Kidney capillary endothelial cell (primary cell): ENCODE data around the gene REG3A.

Source experiments
- DNase-seq: peaks from one replicate; pipeline ENCODE4 v3.0.0-alpha.2; 2018; ENCODE audit warnings: low spot score

The REG3A gene

DNA sequence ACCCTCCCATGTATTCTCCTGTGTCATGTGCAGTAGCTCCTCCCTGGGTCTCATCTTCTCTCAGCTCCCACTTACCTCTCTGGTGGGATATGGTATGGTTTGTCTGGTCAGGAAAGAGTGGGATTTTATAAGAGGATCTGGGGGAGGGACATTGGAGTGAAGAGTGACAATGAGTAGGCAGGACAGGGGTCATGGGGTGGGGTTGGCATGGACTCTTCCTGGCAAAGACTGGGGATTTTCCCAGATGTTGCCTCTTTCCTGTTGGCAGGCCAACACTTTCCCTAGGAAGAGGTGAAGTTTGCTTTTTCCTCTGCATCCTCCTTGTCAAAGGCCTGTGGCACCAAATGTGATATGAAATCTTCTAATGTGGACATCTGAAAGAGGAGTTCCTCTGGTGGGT, at the start of gene REG3A:
Gene REG3A, minus strand, starts transcription at position 101 of the 400 bp plus-strand sequence. CDS start 348 bp downstream, outside the sequence.
- no peak for DNase-seq

- no peak for DNase-seq
Observed at GRCh38 chr2:79200762-79201161, 41.2 kb upstream of the REG3A start.

DNA sequence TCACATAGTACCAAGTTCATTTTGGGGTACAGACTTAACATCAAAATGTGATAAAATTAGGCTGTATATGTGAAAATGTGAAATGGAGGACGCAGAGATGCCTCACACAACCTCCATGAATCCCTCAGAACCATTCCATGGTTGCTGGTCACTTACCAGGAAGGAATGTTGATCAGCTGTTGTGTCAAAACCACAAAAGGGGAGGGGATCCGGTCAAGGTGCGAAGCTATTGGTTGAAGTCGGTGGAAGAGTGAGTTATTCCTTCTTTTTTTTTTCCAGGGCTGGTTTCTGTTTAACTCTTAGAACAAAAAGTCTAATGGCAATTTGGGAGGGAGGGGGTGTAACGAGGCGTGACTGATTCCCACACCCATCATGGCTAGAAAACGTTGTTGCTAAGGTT, 32.3 kb upstream of the REG3A start:
- DNase-seq, result no peak

- no peak for DNase-seq
Observed at GRCh38 chr2:79191081-79191480, 31.5 kb upstream of the REG3A start.

DNA sequence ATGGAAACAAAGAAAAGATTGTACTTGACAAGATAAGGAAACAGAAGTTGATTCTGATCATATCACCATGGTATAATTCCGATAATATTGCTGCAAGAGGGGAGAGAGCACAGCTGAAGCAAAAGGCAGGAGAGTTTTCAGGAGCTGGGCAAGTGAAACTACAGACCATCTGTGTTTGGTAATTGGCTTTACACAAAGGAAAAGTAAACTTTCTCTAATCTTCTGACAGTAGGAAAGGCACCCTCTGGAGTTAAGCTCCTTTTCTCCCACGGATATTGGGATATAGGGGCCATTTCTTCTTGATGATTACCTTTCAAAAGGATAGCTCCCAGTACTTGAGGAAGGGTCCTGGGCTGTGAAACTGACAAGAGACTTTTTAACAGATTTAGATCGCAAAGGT, 29.9 kb upstream of the REG3A start:
- DNase-seq, result no peak

DNA sequence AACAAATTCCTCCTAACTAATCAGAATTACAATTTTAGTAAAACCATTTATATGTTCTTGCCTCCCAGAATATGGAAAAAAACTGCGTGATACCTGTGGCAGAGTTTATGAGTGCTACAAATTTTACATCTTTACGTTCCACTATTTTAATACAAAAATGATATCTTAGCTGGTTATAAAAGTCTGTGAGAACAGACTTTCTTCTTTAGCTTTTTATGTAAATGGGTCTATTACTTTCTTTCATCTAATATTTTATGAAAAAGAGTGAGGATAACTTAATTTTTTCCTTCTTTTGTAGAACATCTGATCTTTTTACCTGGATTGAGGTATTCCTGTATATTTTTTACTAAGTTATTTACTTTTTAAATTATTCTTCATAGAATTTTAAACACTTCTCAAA, 22.1 kb upstream of the REG3A start:
- no peak for DNase-seq

DNA sequence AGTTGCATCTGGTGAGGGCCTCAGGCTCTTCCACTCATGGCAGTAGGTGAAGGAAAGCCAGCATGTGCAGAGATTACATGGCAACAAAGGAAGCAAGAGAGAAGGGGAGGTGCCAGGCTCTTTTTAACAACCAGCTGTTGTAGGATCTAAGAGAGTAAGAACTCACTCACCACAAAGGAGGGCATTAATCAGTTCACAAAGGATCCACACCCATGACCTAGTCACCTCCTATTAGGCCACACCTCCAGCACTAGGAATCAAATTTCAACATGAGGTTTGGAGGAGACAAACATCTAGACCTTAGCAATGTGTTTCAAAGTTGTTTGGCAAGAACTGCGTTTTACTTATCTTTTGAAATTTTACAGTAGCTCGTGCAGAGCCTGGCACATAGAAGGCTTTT, 20.5 kb upstream of the REG3A start:
- no peak for DNase-seq

GRCh38 chr2:79179036-79179435, 19.5 kb upstream of the REG3A start:
- DNase-seq, result no peak

GRCh38 chr2:79178076-79178674, 18.6 kb upstream of the REG3A start:
- DNase-seq, result no peak

DNA sequence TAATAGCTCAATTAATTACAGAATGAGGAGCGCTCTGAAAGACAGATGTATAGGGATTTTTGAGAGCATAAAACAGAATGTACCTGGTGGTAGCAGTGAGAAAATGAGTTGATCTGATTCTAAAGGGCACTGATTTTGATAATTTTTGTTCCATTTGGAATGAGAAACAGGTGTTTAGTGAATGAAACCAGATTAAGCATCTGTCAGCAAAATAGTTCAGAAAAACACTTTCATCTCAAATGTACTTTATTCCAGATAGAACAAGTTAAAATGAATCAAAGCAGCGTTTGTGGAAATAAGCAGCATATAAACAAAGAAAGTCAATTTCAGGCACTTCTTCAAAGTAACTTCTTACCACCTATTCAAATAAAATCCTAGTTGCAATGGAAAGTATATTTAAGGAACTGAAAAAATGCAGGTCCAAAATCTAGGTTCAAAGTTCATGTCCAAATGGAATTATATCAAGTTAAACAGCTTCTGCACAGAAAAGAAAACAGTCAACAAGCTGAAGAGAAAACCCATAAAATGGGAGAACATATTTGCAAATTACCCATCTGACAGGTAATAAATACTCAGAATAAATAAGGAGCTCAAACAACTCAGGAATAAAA, 11.9 kb upstream of the REG3A start:
- DNase-seq, result no peak

DNA sequence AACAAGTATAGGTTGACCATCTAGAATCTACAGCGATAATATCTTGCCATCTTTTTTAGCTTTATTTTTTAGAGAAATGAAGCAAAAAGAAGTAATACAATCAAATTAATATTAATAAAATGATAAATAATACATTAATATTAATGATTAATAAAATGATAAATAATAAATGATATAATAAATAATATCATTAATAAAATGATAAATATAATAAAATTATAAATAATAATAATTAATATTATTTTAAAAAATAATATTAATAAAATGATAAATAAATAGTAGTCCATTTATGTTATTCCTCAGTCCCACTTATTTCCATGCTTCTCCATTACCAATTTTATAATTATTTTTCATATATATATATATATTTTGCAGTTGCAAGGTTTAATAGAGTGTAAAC, 3.2 kb upstream of the REG3A start:
- DNase-seq, result no peak

DNA sequence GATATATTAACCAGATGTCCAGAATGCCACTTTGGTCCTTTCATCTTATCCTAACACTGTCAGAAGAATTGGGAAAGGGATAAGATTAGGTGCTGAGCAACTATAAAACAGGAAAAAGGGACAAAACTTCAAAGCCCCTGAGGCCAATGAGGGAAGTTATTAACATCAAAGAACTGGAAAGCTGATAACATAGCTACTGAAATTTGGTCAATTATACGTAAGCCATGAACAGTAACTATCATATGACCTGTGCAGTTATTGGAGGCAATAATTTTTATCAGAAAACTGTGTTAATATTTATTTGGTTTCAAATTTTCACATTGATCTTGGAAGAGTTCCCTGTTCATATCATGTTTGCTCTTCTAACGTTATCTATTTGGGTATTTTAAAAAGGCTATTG, 2.6 kb upstream of the REG3A start:
- no peak for DNase-seq

DNA sequence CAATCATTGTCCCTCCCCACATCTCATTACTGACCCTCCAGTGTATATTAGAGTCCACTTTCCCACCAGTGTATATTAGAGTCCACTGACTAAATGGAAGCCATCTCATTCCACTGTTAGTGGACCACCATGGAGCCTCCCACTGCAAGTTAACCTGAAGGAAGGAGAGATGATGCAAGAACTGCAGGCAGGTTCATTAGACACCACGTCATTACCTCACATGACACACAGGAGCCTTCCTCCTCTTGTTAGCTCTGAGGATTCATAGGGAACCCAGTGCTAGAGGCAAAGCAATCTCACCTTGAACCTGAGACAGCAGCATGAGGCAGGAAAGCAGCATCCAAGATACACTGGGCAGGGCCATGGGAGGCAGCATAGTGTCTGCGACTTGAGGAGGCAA, 523 bp downstream of the REG3A start:
- DNase-seq, result no peak

DNA sequence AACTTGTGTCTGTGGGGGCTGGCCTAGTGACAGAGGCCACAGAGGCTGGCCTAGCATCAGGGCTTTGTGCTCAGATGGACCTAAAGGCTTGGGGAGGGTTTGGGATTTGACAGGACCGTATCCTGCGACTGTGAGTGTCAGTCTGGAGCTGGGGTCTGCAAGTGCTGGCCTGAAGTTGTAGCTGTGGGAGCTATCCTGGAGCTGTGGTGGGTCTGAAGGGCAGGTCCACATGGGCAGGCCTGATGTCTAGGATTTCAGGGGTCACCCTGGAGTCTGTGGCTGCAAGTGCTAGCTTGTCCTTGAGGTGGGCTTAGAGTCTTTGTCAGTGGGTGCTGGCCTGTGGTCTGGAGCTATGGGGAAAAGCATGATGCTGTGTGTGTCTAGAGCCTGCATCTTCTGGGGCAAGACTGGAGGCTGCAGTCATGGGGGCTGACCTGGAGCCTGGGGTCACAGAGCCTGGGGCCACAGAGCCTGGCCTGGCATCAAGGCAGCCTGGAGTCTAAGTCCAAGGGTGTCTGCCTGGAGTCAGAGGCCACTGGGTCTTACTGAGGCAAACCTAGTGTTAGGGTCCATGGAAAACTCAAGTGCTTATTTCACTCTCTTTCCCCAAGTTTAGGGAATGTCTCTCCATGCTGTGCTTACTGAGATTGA, 3.6 kb downstream of the REG3A start:
- DNase-seq, result no peak

DNA sequence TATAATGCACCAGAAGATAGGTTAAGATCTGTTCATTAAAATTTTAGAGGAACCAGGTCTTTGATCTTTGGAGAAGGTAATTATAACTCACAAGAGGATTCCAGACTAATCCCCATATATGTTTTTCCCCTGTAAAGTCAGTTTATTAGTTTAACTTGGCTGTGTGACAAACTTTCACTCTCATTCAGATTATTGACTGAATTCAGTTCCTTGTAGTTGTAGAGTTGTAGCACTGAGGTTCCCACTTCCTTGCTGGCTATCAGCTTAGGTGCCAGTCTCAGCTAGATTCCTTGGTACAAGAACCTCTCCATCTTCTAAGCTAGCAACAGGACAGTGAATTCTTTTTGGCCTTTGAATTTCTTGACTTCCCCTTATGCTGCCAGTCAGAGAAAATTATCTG, 20.1 kb downstream of the REG3A start:
- no peak for DNase-seq

DNA sequence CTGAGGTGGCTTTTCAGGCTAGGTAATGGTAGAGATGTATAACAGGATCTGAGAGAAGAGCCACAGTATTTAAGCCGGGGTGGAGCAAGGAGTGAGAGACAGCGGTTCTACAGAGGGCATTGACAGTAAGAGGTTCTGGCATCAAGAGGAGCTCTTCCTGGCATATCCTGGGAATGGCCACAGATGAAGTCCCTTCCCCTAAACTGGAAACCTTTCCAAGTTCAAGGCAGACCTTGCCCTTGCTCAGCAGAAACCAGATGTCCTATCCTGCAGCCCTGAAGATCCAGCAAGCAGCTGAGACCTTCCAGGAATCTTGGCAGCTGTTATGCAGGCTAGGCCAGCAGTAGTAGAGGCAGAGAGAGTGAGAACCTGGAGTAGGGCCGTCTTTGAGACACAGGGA, 21.2 kb downstream of the REG3A start:
- no peak for DNase-seq

DNA sequence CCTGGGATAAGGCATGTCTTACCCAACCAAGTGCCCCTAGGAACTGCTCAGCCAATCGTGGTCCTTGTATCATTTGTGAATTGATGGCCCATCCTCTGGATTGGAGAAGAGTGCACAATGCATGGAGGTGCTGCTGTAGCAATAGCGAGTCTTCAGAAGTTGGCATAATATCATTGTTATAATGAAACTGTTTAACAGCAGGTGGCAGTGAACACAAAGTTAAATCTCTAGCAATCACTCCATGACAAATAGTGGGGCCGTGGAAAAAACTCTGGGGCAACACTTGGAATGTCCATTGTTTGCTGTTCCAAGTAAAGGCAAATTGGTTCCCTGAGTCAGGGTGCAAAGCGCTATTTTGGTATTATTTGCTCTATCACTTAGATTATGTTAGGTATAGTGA, 27.9 kb downstream of the REG3A start:
- no peak for DNase-seq

DNA sequence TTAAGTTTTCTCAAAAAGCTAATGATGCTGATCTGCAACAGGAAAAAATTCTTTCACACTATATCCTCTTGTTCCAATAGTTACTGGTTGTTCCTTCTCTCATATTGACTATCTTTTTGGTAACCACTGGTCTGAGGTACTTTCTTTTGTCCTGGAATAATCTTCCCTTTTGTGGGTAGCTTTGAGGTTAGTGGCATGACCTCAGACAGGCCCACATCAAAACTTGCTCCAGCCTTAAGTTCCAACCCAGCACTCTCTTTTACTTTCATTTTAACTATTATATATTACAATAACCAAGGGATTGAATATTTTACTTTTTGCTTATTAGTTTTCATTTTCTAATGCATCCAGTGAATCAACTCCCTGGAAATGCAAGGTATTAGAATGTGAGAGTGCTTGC, 29.7 kb downstream of the REG3A start:
- DNase-seq, result no peak

DNA sequence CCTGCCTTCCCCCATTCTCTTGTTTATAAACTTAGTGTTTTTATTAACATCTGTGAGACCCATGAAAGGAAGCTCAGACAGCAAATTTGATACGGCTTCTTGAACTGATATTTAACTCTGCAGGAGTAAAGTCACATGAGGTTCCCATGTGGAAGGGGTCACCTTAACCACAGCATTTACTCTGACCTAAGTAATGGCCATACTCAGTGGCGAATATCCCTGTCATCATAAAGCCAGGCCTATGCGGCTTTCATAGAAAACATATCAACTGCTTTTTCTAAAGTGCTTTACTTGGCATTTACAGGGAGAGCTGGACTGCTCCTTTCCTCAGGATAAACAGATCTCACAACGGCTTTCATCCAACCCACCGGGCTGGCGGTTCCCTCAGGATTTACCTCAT, 30.3 kb downstream of the REG3A start:
- no peak for DNase-seq

DNA sequence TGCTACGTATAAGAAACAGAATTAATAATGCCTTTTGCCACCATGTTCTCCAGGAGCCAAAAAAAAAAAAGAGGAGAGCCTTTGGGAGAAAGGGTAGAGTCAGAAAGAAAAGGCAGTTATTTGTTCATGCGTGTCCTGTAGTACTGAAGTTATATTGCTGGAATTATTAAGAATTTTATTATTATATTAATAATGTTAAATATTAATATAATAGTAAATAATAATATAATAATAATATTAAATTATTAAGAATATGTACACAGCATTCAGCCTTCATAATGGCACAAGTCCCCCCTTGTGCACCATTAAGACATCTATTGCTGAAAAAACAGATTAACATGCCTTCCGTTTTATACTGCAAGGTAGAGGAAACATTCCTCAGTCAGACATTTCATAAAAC, 31.1 kb downstream of the REG3A start:
- DNase-seq, result no peak

GRCh38 chr2:79125721-79125985, 33.9 kb downstream of the REG3A start:
- DNase-seq, result no peak

GRCh38 chr2:79124907-79125720, 34.4 kb downstream of the REG3A start:
- no peak for DNase-seq

- DNase-seq, result no peak
Observed at GRCh38 chr2:79122676-79123075, 36.9 kb downstream of the REG3A start.
